ENCODE measurements around the gene IGSF3. TPM values are rescaled to one million over a fixed set of nuclear protein-coding genes. Genes with fewer than 3 reads are reported as not detected.
"Not testable (repeated sequence)": the region's sequence is repeated elsewhere in the genome, so short reads cannot be mapped to it uniquely, and the experiment has no call there.

Gene IGSF3
- total RNA-seq, 4 donors from 2014 or later, result 48.1 to 59.2 (median 55.6) TPM

DNA sequence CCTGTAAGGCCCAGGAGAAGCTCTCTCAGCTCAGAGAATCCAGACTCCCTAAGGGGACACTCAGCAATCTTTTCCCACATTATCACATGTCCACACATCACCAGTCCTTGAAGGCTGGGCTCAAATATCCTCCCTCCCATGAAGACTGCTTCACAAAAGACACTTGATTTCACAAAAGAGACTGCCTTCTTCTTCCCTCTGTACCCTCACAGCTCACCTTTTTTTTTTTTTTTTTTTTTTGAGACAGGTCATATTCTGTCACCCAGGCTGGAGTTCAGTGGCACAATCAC, 98.2 kb downstream of the IGSF3 start:
- Histone ChIP-seq H3K4me1 (peaks cover 33% of the 10 kb centered on the region), H3K27me3 (no peaks in the 10 kb centered on the region), H3K27ac (no peak overlapping the region), H3K9me3 (no peaks in the 10 kb centered on the region), H3K4me3 (peak overlapping the region; percentile 99), H3K36me3 (no peaks in the 10 kb centered on the region)
- TF ChIP-seq POLR2A (IDR thresholded peaks at IDR 0.05) (no peak), POLR2AphosphoS5 (IDR thresholded peaks at IDR 0.05) (no peak), EP300 (IDR thresholded peaks at IDR 0.05) (no peak)
- TF ChIP-seq, protein P1, sequence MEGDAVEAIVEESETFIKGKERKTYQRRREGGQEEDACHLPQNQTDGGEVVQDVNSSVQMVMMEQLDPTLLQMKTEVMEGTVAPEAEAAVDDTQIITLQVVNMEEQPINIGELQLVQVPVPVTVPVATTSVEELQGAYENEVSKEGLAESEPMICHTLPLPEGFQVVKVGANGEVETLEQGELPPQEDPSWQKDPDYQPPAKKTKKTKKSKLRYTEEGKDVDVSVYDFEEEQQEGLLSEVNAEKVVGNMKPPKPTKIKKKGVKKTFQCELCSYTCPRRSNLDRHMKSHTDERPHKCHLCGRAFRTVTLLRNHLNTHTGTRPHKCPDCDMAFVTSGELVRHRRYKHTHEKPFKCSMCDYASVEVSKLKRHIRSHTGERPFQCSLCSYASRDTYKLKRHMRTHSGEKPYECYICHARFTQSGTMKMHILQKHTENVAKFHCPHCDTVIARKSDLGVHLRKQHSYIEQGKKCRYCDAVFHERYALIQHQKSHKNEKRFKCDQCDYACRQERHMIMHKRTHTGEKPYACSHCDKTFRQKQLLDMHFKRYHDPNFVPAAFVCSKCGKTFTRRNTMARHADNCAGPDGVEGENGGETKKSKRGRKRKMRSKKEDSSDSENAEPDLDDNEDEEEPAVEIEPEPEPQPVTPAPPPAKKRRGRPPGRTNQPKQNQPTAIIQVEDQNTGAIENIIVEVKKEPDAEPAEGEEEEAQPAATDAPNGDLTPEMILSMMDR (IDR thresholded peaks at IDR 0.05), result no peak
- no peak for DNase-seq (ENCODE audit: low spot score in 2 of 2)

DNA sequence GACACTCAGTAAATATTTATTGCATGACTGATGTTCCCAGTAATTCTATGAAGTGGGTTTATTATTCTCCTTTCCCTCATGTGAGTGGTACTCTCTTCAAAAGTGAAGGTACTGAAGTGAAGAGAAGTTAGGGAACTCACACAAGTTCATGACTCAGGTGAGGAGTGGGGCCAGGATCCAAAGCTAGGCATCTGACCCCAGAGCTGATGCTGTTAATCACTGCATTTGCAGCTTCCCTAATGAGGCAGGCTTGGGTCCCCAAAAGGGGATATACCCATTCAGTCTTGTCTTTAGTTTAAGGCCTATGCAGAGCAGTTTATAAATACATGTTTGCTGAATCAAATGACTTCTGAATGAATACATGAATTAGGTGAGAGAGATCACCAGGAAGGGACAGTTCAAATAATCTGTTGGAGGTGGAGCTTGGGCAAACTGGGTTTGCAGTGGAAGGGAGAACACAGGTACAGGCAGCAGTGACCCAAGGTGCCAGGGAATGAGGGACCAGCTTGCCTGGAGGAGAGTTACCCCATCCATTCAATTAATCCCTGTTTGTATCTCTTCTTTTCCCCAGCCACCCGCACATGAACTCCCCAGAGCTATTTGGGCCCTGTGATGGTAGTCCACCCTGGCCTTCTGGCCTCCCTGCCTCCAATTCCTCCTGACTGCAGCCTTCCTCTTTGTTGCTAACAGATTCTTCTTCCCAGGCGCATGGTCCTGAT, 98.7 kb downstream of the IGSF3 start:
- H3K36me3 ChIP-seq, result no peaks in the 10 kb centered on the region
- H3K4me1 ChIP-seq, result peaks cover 33% of the 10 kb centered on the region
- no peak for DNase-seq (ENCODE audit: low spot score in 2 of 2)
- no peaks in the 10 kb centered on the region for H3K27me3 ChIP-seq
- no peak overlapping the region for H3K27ac ChIP-seq
- H3K4me3 ChIP-seq, result peak overlapping the region; percentile 99
- no peaks in the 10 kb centered on the region for H3K9me3 ChIP-seq
- TF ChIP-seq POLR2A (IDR thresholded peaks at IDR 0.05), result no peak
- TF ChIP-seq, protein P1 (IDR thresholded peaks at IDR 0.05), result no peak
- no peak for TF ChIP-seq POLR2AphosphoS5 (IDR thresholded peaks at IDR 0.05)
- TF ChIP-seq EP300 (IDR thresholded peaks at IDR 0.05), result no peak
- WGBS, result 96% methylated on average over 2 of the region's 2 CpGs

DNA sequence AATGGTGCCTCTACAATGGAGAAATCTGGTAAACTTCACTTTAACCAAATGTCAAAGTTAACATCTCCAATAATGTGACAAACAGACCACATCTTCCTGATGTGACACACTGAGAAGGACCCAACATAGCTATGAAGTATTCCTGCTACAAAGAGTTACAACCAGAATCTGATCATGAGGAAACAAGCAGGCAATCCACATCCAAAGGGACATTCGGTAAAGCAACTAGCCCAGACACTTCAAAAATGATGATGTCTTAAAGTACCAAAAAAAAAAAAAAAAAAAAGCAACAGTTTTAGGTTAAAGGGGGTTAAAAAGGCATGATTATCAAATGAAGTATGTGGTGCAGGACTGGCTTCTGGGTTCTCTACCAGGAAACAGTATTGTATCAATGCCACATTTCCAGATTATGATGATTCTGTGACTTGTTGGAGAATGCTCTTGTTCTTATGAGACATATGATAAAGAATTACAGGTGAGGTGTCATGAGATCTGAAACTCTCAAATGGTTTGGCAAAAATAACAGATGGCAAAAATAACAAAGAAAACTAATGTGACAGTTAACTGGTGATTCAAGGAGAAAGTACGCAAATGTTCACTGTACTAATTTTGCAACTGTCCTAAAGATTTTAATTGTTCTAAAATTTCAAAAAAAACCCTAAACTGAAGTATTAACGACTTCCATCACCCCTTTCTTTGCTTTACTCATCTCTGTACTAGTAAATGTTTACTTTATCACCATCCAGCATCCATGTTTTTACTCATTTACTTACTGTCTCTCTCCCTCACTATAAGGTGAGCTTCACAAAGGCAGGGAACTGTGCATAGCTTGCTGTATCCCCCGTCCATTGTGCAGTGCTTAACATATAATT, 99.5 kb downstream of the IGSF3 start:
- H3K9me3 ChIP-seq, result no peaks in the 10 kb centered on the region
- 78% methylated on average over 4 of the region's 4 CpGs for WGBS
- no peaks in the 10 kb centered on the region for H3K27me3 ChIP-seq
- H3K27ac ChIP-seq, result no peak overlapping the region
- TF ChIP-seq POLR2AphosphoS5 (IDR thresholded peaks at IDR 0.05) (no peak), POLR2A (IDR thresholded peaks at IDR 0.05) (no peak), EP300 (IDR thresholded peaks at IDR 0.05) (no peak)
- TF ChIP-seq, protein P1 (IDR thresholded peaks at IDR 0.05), result no peak
- H3K4me3 ChIP-seq, result no peak overlapping the region
- no peak for DNase-seq (ENCODE audit: low spot score in 2 of 2)
- H3K36me3 ChIP-seq, result no peaks in the 10 kb centered on the region
- H3K4me1 ChIP-seq, result peaks cover 33% of the 10 kb centered on the region

DNA sequence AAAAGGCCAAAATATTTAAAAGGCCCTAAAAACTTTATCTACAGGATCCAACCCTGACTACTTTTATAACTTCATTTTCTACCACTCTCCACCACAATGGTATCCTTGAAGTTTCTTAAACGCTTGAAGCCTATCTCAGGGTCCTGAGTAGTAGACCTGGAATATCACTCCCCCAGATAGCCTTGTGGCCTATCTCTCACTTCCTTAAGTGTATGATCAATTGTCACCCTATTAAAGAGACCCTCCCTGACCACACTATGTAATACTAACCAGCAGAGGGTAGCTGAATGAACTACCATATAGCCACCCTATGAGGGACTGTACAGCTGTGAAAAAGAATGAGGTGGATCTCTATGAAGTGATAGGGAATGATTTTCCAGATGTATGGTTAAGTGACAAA, 102.3 kb downstream of the IGSF3 start:
- WGBS, result 88% methylated on average over 1 of the region's 1 CpG
- DNase-seq (ENCODE audit: low spot score in 2 of 2), result no peak
- TF ChIP-seq, protein P1 (IDR thresholded peaks at IDR 0.05), result no peak
- TF ChIP-seq POLR2A (IDR thresholded peaks at IDR 0.05), result no peak
- TF ChIP-seq POLR2AphosphoS5 (IDR thresholded peaks at IDR 0.05), result no peak
- TF ChIP-seq EP300 (IDR thresholded peaks at IDR 0.05), result no peak
- no peaks in the 10 kb centered on the region for H3K9me3 ChIP-seq
- no peaks in the 10 kb centered on the region for H3K36me3 ChIP-seq
- H3K4me1 ChIP-seq, result peaks cover 22% of the 10 kb centered on the region
- no peak overlapping the region for H3K4me3 ChIP-seq
- H3K27me3 ChIP-seq, result no peaks in the 10 kb centered on the region
- no peak overlapping the region for H3K27ac ChIP-seq

DNA sequence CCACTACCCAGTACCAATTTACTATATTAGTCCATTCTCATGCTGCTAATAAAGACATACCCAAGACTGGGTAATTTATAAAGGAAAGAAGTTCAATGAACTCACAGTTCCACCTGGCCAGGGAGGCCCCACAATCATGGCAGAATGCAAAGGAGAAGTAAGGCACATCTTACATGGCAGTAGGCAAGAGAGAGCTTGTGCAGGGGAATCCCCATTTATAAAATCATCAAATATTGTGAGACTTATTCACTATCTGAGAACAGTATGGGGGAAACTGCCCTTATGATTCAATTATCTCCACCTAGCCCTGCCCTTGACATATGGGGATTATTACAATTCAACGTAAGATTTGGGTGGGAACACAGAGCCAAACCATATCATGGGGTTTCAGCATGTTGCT, 103.1 kb downstream of the IGSF3 start:
- WGBS, result 100% methylated on average over 1 of the region's 1 CpG
- Histone ChIP-seq H3K4me1 (peaks cover 17% of the 10 kb centered on the region), H3K4me3 (no peak overlapping the region), H3K9me3 (no peaks in the 10 kb centered on the region), H3K36me3 (no peaks in the 10 kb centered on the region), H3K27me3 (no peaks in the 10 kb centered on the region), H3K27ac (no peak overlapping the region)
- TF ChIP-seq EP300 (IDR thresholded peaks at IDR 0.05) (no peak), POLR2AphosphoS5 (IDR thresholded peaks at IDR 0.05) (no peak), POLR2A (IDR thresholded peaks at IDR 0.05) (no peak)
- TF ChIP-seq, protein P1 (IDR thresholded peaks at IDR 0.05), result no peak
- no peak for DNase-seq (ENCODE audit: low spot score in 2 of 2)

DNA sequence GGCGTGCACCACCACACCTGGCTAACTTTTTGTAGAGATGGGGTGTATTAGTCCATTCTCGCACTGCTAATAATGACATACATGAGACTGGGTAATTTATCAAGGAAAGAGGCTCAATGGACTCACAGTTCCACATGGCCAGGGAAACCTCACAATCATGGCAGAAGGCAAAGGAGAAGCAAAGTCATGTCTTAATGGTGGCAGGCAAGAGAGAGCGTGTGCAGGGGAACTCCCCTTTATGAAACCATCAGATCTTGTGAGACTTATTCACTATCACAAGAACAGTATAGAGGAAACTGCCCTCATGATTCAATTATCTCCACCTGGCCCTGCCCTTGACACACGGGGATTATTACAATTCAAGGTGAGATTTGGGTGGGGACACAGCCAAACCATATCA, 105.1 kb downstream of the IGSF3 start:
- H3K4me1 ChIP-seq; DNase-seq (ENCODE audit: low spot score in 2 of 2); H3K4me3 ChIP-seq; H3K36me3 ChIP-seq; H3K27ac ChIP-seq; H3K27me3 ChIP-seq; H3K9me3 ChIP-seq: not testable (repeated sequence)
- 95% methylated on average over 4 of the region's 4 CpGs for WGBS

Data from suprapubic skin (tissue), 4 donors.